Stimulated activated CD4-positive, alpha-beta T cell treated with anti-CD3 and anti-CD28 coated beads, Interleukin-15, amount 100 ng/mL, for 48 hours (primary cell): ENCODE results near the gene IGF1.

Experiments used
- DNase-seq, 2 donors: peaks; one replicate each; pipeline ENCODE4 v3.0.0-alpha.2; 2020; ENCODE audit warnings: low read depth in 2 of 2

IGF1 gene

GRCh38 chr12:102426599-102427542 is 53.5 kb downstream of the IGF1 start:
- no peak for DNase-seq

- DNase-seq: no peak
Observed at GRCh38 chr12:102425109-102426039, 55.0 kb downstream of the IGF1 start.

- DNase-seq: no peak
Observed at GRCh38 chr12:102423462-102423861, 56.9 kb downstream of the IGF1 start.

- DNase-seq: no peak
Observed at GRCh38 chr12:102421802-102422583, 58.4 kb downstream of the IGF1 start.

GRCh38 chr12:102419094-102419764 is 61.1 kb downstream of the IGF1 start:
- DNase-seq: no peak

GRCh38 chr12:102417055-102417454 is 63.3 kb downstream of the IGF1 start:
- no peak for DNase-seq

GRCh38 chr12:102415515-102415914 is 64.8 kb downstream of the IGF1 start:
- no peak for DNase-seq

- DNase-seq: no peak
Observed at GRCh38 chr12:102413396-102413795, 67.0 kb downstream of the IGF1 start.

- no peak for DNase-seq
Observed at GRCh38 chr12:102410511-102410910, 69.9 kb downstream of the IGF1 start.

GRCh38 chr12:102408487-102409297 is 71.7 kb downstream of the IGF1 start:
- no peak for DNase-seq

GRCh38 chr12:102407776-102408486 is 72.4 kb downstream of the IGF1 start:
- DNase-seq: no peak

- no peak for DNase-seq
Observed at GRCh38 chr12:102406033-102406584, 74.3 kb downstream of the IGF1 start.

- no peak for DNase-seq
Observed at GRCh38 chr12:102401087-102401486, 79.3 kb downstream of the IGF1 start.

- no peak for DNase-seq
Observed at GRCh38 chr12:102399653-102400052, 80.7 kb downstream of the IGF1 start.

- DNase-seq: no peak
Observed at GRCh38 chr12:102396276-102396675, 84.1 kb downstream of the IGF1 start.

- no peak for DNase-seq
Observed at GRCh38 chr12:102394200-102394599, 86.2 kb downstream of the IGF1 start.

- no peak for DNase-seq
Observed at GRCh38 chr12:102390068-102390467, 90.3 kb downstream of the IGF1 start.

- DNase-seq: no peak
Observed at GRCh38 chr12:102388469-102388868, 91.9 kb downstream of the IGF1 start.

- DNase-seq: no peak
Observed at GRCh38 chr12:102385343-102385742, 95.0 kb downstream of the IGF1 start.
